Measurements from ENCODE around the gene PCF11.
"Not testable (repeated sequence)": the region's sequence is repeated elsewhere in the genome, so short reads cannot be mapped to it uniquely, and the experiment has no call there.

The PCF11 gene

DNA sequence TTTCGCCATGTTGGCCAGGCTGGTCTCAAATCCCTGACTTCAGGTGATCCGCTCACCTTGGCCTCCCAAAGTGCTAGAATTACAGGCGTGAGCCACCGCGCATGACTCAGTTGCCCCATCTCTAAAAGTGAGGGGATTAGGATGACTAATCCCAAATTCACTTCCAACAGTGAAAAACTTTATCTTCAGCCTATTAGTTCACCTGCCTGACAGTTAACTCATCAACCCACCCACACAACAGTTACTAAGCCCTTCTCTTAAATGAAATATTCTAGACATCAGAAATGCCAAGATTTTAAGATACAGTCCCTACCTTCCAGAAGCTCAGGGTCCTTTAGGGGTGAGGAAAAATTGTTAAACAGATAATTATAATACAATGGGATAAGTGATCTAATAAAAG lies 34.6 kb downstream of the PCF11 start:
- DNase-seq (ENCODE audit: low read depth in 2 of 2) = no peak

DNA sequence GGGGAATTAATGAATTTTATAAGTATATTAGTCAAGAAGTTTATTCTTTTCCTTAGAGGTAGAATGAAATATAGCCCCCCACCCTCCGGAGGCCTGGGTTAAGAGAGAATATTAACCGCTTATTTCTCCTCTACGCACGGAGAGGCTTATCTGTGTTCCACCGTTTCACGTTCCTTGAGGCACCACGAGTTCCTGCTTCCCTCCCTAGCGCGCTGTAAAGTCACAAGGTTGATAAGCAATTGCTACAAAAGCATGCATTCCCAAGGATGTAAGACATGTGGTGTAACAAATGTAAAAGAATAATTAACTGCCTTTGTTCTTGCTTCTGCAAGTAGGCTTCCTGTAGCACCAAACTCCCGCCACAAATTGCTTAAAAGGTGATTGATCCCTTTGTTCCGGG lies 35.1 kb downstream of the PCF11 start:
- DNase-seq (ENCODE audit: low read depth in 2 of 2) = no peak

DNA sequence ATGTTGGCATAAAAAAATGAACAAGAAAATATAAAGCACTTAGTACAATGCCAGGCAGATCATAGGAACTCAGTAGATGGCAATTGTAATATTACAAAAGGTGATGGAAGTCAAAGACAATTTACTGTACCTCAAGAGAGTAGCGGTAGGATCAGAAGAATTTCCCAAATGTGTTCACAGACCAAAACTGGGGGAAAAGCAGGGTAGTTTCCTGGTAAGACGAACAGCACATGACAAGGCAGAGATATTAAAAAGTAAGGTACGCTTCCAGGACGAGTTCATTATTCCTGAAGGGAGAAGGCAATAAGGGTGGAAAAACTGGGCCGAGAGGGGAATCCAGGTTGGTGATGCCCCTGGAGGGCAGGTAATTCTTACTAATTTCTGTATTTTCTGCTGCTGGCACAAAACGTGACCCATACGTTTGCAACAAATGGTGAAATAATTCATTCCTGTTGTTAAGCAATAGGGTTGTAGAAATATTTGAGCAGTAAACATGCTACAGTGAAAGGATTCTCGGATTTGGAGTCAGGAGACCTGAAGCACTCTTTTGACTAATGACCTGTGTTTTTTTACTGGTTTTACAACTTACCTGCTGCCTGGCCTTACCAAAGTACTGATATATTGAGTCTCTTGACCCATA lies 35.8 kb downstream of the PCF11 start:
- DNase-seq (ENCODE audit: low read depth in 2 of 2) = no peak

DNA sequence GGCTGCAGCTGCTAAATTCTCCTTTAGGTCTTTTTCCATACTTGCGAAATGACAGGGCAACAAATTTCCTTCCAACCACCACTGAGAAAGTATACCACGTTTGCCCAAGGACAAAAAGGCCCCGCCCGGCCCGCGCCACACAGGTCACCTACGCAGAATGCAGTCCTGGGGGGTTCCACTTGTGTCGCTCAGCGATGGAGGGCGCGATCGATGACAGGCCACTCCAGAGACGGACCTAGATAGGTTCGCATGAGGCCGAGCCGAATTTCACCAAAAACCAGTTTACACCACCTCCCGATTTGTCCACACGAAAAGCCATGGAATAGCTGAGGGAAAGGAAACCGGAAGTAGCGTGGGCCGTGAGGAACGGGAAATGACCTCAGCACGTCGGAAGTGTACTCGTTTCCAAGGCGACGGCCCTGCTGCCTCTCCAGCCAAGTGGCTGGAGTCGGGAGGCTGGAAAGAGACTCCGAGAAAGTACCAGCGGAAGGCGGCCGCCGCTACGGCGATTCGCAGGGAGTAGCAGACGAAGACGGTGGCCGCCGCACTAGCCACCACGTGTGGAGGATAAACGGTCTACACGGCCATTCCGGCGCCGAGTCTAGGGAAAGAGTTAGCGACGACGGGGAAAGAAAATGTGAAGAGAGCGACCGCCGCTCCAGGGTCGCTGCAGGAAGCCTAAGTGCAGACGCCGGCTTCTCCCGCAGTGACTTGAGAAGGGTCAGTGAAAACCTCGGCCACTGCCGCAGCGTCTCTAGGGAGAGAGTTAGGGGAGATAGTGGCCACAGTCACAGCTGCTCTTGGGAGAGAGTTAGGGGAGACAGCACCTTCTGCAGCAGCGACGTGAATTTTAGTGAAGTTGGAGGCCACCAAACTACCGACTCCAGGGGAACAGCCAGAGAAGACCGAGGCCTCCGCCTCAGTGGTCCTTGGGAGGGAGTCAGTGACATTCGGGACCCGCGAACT lies 36.7 kb downstream of the PCF11 start, which contains the start of gene ANKRD42:
ANKRD42 (plus strand) TSS at position 398 of the 966 bp plus-strand sequence. CDS start 959 bp downstream, outside the sequence.
- DNase-seq (ENCODE audit: low read depth in 2 of 2) = peak; percentile 44 to 67

DNA sequence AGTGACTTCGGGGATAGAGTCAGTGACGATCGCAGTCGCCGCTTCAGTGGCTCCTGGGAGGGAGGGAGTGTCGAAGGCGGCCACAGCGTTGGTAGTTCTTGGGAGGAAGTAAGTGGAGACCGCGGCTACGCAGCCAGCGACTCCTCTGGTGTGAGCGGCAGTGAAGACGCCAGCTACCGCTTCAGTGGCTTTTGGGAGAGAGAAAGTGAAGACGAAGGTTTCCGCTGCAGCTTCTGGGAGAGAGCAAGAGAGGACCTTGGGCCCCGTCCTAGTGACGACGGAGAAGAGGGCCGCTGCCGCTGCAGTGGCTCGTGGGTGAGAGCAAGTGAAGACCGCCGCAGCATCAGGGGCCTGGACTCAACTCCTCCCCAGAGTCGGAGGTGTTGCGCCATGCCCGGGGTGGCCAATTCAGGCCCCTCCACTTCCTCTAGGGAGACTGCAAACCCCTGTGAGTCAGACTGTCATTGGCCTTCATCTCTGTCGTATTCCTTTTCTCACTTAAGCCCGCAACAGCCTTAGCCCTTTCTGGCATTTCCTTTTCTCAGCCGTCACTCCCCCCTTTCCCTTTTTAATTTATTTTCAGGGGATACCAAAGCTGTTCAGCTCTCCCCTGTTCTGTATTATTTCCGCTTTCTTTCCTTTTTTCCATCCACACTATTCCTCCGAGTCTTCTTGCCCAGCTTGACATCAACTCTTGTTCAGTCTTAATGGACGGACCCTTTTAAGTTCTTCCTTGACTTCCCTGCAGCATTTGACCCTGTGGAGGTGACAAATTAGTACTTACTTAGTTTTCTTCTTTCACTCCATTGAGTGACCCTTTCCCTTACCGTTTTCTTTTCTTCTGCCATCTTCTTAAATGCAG lies 37.6 kb downstream of the PCF11 start:
- peak in 1 of 2 donors; percentile 17 for DNase-seq (ENCODE audit: low read depth in 2 of 2)

DNA sequence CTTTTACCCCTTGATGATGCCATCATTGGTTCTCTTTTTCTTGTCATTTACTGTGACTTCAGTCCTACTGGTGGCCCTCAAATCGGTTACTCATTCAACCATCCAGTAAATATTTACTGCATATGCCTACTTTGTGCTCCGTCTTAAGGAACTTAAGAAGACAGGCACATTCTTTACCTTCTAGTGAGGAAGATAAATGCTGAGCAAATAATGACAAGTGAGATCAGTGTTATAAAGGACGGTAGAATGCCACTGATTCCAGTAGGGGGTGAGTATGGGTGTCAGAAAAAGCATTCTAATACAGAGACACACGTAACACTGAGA lies 38.2 kb downstream of the PCF11 start:
- DNase-seq (ENCODE audit: low read depth in 2 of 2) = no peak

DNA sequence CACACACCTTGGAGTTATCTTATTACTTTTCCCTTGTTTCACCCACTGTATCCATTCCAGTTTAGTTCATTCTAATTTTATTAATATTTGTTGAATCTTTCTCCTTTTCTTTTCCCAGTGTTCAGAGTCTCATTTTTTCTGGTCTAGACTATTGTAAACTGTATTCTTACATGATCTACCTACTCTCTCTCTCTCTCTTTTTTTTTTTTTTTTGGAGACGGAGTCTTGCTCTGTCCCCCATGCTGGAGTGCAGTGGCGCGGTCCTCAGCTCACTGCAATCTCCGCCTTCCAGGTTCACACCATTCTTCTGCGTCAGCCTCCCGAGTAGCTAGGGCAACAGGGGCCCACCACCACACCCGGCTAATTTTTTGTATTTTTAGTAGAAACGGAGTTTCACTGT lies 38.7 kb downstream of the PCF11 start:
- DNase-seq (ENCODE audit: low read depth in 2 of 2) = no peak

DNA sequence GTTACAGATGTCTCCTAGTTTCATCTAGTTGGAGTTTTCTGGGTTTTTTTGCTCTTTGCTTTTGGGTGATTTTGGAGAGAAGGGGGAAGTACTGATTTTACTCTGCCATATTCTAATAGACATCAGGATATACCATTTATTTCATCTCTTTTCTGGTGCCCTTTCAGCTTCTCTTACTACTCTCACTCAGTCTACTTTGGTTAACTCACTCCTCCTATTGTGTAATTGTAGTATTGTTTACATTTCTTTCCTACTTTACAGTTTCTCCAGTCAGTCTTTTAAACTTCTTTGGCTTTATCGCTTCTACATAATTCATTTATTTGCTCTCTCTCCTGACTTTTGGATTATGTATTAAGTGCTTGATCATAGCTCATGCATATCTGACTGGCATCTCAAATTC lies 43.1 kb downstream of the PCF11 start:
- DNase-seq (ENCODE audit: low read depth in 2 of 2) = no peak

DNA sequence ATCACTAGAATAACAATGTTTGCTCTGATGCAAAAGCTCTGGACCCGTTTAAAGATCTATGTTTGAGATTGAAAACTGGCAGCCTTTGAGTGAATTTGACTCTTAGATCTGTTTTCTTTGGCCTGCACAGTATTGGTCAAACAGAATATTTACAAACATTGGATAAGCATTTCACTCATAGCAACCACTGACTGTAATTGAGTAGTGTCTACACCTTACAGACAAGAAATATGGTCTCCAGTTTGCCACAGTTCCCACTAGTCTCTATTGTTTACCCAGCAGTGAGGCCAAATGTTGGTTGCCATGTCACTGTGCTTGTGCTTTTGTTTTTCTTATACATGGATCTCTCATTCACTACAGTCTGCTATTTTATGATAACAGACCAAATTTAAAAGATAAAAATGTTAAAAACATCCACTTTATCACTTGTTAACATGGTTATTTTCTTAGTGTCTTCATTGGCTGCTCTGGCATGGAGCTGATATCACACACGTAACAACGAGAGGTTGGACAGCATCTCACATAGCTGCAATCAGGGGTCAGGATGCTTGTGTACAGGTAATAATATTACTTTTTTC lies 48.8 kb downstream of the PCF11 start:
- DNase-seq (ENCODE audit: low read depth in 2 of 2) = no peak

DNA sequence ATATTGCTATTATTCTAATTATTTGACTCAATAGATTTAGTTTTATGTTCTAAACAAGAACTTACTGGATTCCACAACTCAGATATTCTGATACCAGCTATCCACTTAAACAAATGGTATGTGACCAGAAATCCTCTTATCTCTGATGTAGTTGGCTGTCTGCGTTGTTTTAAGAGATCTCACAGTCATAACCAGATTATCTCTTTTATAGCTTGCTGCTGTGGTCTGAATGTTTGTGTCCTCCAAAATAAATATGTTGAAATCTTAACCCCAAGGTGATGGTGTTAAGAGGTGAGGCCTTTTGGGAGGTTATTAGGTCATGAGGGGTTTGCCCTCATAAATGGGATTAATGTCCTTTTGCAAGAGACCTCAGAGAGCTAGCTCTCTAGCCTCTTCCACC lies 49.3 kb downstream of the PCF11 start:
- DNase-seq (ENCODE audit: low read depth in 2 of 2) = no peak

DNA sequence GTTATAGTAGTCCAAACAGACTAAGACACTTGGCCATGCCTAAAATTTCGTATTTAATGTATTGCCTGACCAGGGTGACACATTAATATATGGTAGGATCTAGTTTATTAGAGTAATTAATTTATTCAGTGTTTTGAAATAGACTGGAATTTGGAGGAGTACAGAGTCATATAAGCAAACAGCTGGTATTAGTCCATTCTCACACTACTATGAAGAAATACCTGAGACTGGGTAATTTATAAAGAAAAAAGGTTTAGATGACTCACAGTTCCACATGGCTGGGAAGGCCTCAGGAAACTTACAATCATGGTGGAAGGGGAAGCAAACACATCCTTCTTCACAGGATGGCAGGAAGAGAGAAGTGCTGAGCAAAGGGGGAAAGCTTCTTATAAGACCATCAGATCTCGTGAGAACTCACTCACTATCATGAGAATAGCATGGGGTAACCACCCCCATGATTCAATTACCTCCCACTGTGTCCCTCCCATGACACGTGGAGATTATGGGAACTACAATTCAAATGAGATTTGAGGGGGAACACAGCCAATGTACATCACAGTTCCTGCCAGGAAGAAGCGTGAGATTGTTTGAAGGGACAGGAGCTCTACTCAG lies 49.9 kb downstream of the PCF11 start:
- DNase-seq (ENCODE audit: low read depth in 2 of 2) = not testable (repeated sequence)

DNA sequence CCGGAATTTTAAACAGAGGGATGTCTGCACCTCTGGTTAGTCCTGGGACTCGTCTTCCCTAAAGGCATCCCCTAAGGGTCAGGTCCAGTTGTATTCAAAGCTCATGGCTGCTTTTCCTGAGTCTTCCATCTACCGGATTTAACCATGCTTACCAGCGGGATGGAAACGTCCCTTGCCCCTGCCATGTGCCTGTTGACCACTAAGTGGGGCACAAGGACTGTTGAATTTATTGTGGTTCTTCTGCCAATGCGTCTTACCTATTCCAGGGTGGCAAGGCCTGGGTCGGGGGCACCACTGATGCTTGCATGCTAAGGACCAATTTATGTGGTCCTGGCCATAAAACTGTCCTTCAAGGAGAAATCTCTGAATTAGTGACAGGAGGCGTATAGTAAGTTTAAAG lies 62.2 kb downstream of the PCF11 start:
- DNase-seq (ENCODE audit: low read depth in 2 of 2) = no peak

DNA sequence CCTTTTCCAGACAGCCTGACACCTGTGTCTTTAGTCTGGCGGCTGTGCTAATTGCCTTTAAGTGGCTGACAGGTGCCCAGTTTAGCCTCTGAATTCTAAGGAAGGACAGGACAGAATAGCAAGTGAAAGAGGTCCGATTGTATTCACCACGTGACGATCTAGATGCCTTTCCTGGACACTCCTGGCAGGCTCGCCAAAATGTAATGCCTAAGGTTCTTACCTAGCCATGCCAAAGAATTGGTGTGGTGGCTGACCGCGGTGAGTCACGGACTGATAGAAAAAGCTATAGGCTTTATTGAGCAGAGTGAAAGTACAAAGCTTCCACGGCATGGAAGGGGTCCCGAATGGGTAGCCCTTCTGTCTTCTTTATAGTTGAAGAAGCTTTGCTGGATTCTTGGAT lies 63.3 kb downstream of the PCF11 start:
- no peak for DNase-seq (ENCODE audit: low read depth in 2 of 2)

DNA sequence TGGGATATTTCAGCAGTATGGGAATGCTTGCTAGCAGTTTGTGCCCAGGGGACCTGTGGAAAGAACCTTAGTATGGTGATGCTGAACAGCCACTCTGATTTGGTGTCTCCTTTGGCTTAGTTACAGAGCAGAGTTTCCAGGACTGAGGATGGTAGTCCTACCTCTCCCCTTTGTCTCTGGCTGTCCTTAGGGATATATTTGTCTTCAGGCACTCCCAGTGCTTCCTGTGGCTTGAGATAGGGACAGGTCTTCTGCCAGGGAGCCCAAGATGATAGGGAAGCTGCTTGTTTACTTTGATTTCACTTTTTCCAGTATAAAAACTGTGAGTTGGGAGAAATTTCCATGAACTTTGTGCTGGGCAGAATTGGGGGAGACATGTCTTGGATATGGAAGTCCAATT lies 64.8 kb downstream of the PCF11 start:
- DNase-seq (ENCODE audit: low read depth in 2 of 2) = no peak

DNA sequence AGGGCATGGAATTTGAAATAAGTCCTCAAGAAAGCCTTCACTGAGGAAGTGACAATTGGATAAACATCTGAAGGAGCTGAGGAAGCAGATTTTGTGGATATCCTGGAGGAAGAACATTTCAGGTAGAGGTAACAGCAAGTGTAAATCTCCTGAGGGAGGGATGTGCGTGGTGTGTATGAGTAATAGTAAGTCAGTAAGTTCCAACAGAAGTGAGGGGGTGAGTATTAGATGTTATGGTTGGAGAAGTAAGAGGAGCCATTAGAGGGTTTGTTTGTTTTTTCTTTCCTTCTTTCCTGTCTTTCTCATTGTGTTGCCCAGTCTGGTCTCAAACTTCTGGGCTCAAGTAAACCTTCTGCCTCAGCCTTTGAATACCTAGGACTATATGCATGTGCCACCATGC lies 65.6 kb downstream of the PCF11 start:
- no peak for DNase-seq (ENCODE audit: low read depth in 2 of 2)

DNA sequence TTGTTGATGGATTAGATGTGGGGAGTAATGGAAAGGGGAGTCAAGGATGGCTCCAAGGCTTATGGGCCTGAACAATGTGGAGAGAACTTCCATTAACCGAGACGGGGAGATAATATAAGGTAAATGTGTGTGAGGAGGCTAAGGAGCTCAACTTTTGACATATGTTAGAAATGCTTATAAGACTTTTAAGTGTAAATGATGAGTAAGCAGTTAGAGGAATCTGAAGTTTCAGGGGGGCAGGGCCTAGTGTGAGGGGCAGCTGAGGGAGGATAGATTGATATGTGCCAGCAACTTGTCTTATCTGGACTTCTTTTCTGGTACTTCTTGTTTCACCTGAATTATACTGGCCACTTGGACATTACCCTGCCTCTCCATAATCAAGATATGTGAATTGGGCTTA lies 66.5 kb downstream of the PCF11 start:
- DNase-seq (ENCODE audit: low read depth in 2 of 2) = no peak

DNA sequence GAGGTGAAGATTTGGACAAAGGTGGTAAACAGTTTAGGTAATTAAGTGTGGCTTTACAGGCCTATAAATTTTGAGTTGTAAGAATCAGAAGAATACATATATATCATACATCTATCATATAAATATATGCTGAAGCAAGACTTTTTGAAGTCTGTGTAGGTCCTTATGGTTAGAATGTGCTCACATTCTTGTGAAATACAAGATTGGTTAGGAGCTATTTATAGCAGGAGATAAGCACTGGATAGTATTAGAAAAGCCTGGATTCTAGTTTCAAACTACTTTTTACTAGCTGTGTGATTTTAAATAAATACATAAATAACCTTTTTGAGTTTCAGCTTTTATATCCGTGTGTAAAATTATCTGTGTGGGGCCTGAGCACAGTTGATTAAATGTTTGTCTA lies 78.9 kb downstream of the PCF11 start:
- DNase-seq (ENCODE audit: low read depth in 2 of 2) = no peak

Measured in stimulated activated CD4-positive, alpha-beta T cell treated with anti-CD3 and anti-CD28 coated beads, Interleukin-1b, Interleukin-23, amount 100 ng/mL, for 1 hour (primary cell).